Stimulated activated CD4-positive, alpha-beta T cell treated with anti-CD3 and anti-CD28 coated beads, Interleukin-4, amount 100 ng/mL, for 24 hours (primary cell): ENCODE results near the gene MYOF.
"Not testable (repeated sequence)": the region's sequence is repeated elsewhere in the genome, so short reads cannot be mapped to it uniquely, and the experiment has no call there.

Source experiments
- DNase-seq: peaks from one replicate; pipeline ENCODE4 v3.0.0-alpha.2; 2020

MYOF gene

GRCh38 chr10:93288679-93289634 is 193.2 kb downstream of the MYOF start:
- peak; percentile 62 for DNase-seq

- no peak for DNase-seq
These were observed 194.4 kb downstream of the MYOF start for GRCh38 chr10:93287775-93288174.

DNA sequence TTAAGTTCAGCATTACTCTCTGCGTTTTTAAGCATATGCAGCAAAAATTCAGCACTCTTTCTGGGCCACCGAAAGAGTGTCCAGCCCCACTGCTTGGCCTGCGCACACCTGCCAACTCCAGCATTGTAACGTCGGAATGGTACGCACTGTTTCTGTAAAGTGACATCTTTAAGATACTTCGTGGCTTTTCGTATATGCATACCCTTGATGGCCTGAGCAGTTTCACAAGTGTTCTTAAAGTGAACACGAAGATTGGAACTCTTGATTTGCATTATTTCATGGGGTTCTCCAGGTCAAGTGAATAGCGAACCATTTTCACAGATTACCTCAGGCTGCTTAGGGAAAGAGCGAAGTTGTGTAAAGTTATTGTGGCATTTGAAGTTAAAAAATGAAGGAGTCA is 197.9 kb downstream of the MYOF start:
- DNase-seq: not testable (repeated sequence)

DNA sequence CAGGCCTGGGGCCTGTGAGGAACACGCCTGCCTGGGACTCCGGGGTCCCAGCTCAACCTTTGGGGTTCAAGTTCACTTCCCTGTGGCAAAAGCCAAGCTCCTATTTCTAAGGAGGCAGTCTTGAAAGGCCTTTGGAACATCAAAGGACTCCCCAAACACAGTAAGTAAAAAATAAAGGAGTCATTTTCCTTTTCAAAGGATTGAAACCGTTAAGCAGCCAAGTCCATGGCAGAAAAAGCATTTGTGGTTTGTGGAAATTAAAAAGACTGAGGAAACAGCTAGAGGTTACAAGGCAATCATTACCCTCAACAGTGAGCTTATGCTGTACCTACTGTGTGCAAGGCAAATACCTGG is 200.8 kb downstream of the MYOF start:
- DNase-seq: no peak

- no peak for DNase-seq
These were observed 201.3 kb downstream of the MYOF start for GRCh38 chr10:93280699-93281366.

DNA sequence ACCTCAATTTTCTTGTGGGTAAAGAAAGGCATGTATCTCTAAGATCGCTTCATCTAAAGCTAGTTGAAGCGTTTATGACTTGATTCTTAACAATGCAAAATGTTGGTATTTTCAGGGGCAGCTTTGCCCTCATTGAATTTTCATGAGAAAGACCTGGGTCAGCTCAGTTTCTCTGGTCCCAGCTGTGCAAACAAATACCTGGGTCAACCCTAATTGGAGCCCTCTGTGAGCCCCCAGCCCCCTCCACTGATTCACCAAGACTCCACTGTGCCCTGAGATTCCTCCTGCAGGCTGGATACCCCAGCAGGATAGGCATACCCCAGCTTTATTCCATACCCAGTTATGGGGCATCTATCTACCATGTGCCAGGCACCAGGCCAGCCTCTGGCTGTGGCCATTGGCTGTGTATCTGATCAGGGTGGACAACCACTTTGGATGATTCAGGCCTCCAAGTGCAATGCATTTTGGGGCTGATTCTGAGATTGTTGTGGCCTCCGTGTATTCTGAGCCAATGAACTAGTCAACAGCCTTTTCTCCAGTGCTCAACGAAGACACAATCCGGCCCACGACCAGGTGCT is 201.9 kb downstream of the MYOF start:
- DNase-seq: no peak

DNA sequence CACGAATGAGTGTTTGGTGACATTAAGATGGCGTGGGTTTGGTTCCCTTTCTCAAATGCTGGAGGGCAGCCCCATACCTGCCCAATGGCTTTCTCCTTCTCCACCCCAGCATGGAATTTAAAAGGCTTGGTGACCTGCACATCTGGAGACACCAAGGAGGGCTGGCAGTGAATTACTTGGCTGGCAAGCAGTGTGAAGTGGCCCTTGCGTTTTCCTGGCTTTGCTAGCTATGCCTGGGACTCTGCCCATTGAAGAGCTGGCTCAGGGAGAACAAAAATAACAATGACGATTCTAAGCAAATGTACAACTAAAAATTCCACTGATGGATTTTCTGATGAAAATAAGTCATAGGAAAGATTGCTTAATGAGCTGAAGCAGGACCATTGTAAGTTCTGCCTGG is 204.8 kb downstream of the MYOF start:
- no peak for DNase-seq

- DNase-seq: no peak
These were observed 207.7 kb downstream of the MYOF start for GRCh38 chr10:93274419-93274818.

DNA sequence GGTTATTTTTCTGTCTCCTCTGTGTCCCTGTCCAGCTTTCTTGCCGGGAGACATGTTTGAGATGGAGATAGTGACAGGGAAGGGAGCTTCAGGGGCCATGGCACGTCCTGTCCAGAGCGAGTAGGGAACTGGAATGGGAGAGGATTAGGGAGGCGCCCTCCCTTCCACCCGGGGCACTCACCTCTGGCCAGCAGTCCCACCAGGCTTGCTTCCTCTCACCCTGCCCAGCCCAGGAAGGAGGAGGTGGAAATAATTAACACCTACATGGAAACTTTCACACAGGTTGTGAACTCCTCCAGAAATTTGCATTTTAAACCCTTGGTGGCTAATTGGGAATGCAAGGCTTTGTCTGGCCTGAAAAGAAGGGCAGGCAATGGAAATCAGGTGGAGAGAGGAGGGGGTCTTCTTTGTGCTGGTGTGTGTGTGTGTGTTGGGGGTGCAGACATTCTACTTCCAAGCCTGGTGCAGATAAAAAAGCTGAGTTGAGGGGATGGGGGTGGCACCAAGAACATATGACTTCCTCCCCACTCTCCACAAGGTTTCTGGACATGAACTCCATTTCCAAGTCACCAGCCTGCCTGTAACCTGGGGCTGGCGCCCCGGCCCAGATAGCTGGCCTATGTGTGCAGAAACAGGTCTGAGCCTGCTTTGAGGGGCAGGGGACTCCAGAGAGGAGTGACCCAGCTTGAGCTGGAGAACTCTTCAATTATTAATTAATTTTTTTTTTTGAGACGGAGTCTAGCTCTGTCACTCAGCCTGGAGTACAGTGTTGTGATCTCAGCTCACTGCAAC is 209.1 kb downstream of the MYOF start:
- DNase-seq: no peak

- DNase-seq: no peak
These were observed 210.8 kb downstream of the MYOF start for GRCh38 chr10:93271347-93271746.

DNA sequence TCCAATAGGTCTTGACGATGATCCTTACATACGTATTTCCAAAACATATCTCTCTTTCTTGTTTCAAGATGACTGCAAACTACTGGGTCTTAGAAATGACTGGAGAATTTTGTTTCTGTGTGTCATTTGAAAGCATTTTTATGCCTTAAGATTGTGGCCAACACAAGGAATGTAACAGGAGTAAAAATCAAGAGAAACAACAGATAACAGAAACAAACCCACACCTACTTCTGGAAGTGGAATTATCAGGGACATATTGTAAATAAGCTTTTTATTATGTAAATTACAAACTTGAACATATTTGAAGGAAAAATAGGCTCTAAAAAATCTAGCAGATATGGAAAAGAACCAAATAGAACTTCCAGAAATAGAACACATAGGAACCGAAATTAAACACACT is 212.9 kb downstream of the MYOF start:
- no peak for DNase-seq

- DNase-seq: no peak
These were observed 214.1 kb downstream of the MYOF start for GRCh38 chr10:93268021-93268420.

DNA sequence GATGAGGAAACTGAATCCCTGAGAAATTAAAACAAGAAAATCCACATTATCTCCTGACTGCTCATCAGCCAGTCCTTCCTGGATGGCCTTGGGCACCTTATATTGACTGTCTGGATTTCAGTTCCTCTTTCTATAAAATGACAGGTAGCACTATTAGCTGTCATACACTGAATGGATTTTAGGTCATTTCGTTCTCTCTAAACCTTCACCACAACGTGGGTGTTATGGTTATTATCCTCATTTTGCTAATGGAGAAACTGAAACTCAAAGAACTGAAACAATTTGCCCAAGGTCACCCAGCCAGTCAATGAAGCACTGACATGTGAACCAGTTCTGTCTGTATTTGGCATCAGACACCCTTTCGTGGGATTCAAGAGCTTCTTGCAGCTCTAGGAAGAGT is 214.6 kb downstream of the MYOF start:
- DNase-seq: no peak

DNA sequence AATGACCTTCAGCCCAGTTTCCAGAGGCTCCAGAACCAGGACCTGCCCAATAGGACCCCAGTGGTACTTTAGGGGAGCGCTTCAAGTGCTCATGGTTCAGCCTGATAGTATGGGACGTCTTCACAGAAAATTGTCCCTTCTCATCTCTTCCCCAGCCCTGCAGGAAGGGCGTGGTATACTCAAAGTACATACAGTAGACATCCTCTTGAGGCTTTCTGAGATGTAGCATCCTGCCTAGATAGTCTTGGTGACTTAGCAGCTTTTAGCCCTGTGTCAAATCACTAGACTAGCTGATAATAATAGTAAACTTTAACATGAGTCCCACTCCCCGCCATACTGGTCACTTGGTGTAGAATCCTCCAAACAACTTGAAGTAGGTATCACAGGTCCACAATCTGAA is 215.3 kb downstream of the MYOF start:
- DNase-seq: no peak

DNA sequence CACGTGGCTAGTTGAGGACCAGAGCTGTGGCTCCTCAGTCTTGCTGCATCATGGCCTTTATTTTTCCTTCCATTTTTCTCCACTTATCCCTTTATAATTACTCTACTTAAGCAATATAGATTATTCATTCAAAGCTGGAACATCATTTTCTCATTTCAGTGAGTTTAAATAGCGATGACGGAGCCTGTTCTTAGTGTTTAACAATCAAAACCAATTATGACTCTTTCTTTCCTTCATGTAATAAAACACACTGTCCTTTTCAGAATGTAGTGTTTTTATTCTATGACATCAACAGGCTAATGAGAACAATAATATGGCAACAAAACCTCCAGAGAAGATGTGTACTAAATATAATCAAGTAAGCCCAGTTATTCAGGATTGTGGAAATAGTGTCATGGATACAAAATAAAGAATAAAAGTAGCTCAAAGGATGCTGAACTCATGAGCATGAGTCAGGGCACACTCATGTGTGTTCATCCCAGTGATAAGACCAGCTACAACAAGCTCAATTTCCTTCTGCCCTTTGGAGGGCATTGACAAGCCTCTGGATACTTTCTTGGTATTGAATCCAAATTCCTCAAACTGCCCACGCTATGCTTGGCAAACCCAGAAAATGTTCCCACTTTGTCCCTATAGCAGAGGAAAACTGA is 220.0 kb downstream of the MYOF start:
- no peak for DNase-seq

DNA sequence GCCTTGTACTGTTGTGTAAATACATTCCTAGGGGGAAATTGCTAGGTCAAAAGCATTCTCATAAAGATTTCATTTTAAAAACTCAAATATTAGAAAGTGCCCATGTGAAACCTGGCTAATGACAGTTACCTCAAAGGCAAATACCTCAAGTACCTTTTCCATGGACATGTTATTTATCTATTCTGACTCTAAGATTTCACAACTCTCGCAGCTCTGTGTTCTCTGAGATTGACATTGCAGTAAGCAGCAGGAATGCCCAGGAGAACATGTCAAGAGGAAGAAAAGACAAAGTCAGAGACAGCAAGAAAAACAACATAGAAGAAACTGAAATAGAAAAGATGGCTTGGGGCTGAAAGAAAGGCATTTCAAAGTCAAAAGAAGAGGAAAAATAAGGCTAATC is 221.0 kb downstream of the MYOF start:
- no peak for DNase-seq

DNA sequence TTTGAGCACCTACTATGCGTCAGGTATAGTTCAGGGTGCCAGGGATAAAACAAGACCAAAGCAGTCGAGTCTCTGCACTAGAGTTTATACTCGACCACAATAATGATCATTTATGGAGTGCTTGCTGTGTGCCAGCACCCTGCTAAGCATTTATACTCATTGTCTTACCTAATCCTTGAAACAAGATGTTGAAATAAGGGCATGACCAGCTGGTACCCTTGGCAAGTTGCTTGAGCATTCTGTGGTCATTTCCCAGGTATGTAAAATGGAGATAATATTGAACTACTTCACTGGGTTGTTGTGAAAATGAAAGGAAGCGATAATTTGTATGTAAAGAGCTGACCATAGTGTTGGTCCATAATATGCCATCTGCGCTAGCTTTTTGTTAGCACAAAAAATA is 223.0 kb downstream of the MYOF start:
- no peak for DNase-seq
